GM12892 (cell line): Measurements from ENCODE around the gene EPHB2.

ENCODE experiments used
- POLR2AphosphoS5 ChIP-seq: IDR thresholded peaks from 2 replicates; pipeline ENCODE4 v1.6.1; 2011; ENCODE audit warnings: low read depth, low read length, control low read depth
- TAF1 ChIP-seq: IDR thresholded peaks from 2 replicates; pipeline ENCODE4 v1.6.1; 2011; ENCODE audit warnings: low read depth, mild to moderate bottlenecking, control low read depth, low read length, borderline replicate concordance

GRCh38 chr1:22814176-22815042 lies 103.8 kb downstream of the EPHB2 start:
- no peak for TF ChIP-seq TAF1
- TF ChIP-seq POLR2AphosphoS5: no peak
